GM21528 (cell line): Measurements from ENCODE around the gene CPNE9.
A peak's percentile ranks its signal among the peaks of the same experiment; 100 is the strongest.

Source experiments
- ATAC-seq: cut with Tn5 transposase; IDR thresholded peaks from one replicate; pipeline ENCODE4 v1.9.1; 2021; ENCODE audit warnings: mild to moderate bottlenecking, moderate library complexity; ENCODE audit not compliant: unreplicated experiment, low FRiP score

CPNE9 gene

GRCh38 chr3:9744162-9744561, 40.5 kb downstream of the CPNE9 start:
- ATAC-seq, result no peak

- ATAC-seq, result no peak
Observed at GRCh38 chr3:9745521-9745920, 41.9 kb downstream of the CPNE9 start.

GRCh38 chr3:9746330-9746729, 42.7 kb downstream of the CPNE9 start:
- ATAC-seq, result no peak

DNA sequence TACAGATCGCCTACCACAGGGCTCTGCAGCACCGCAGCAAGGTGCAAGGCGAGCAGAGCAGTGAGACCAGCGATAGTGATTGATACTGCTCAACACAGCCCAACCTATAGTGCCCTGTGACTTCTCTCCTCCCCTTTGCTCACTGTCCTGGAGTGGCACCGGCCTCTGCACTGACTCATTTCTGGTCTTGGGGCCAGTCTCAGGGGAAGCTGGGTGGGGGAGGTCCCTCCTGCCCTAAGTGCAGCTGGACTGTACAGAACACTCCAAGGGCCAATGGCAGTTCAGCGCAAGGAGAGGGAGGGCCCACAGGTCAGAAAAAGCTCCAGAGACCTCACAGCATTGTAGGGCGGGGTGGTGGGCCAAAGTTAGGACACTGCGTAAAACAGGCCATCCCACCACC, 43.6 kb downstream of the CPNE9 start:
- ATAC-seq, result no peak

GRCh38 chr3:9748031-9748430, 44.4 kb downstream of the CPNE9 start:
- no peak for ATAC-seq

DNA sequence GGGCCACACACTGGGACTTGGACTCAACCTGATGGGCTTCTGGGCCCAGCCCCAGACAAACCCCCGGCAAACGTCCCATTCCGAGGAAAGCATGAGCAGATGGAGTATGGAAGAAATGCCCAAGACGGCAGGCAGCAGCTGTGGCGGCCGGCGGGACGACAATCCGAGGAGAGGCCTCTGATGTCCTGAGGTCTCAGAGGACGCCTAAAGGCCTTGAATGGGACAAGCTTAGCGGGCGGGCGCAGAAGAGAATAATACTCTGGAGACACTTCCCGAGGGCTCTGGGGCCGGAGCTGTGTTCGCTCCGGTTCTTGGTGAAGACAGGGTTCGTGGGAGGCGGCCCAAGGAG, 45.6 kb downstream of the CPNE9 start:
- ATAC-seq, result no peak

DNA sequence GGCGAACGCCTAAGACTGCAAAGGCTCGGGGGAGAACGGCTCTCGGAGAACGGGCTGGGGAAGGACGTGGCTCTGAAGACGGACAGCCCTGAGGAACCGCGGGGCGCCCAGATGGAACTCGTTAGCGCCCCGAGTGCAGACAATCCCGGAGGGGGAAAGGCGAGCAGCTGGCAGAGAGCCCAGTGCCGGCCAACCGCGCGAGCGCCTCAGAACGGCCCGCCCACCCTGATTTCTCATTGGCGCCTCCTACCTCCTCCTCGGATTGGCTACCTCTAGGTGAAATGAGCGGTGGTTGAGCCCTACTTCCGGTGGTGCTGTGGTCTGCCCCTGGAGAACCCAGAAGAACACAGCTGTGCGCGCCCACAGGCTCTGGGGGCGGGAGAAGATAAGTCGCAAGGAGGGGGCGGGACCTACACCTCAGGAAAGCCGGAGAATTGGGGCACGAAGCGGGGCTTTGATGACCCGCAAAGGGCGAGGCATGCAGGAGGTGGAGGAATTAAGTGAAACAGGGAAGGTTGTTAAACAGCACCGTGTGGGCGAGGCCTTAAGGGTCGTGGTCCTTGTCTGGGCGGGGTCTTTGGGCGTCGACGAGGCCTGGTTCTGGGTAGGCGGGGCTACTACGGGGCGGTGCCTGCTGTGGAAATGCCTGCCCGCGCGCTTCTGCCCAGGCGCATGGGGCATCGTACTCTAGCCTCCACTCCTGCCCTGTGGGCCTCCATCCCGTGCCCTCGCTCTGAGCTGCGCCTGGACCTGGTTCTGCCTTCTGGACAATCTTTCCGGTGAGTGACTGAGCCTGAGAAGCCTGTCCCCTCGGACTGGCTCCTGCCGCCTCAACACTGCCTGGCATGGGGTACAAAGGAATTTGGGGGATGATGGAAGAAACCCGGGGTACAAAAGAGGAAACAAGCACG, 46.3 kb downstream of the CPNE9 start, which contains the start of gene OGG1:
Gene OGG1 (plus strand): TSS at position 308 of the 911 bp plus-strand sequence. CDS start 335 bp downstream, at position 643.
- peak; percentile 92 for ATAC-seq

- ATAC-seq, result no peak
Observed at GRCh38 chr3:9750556-9751411, 47.2 kb downstream of the CPNE9 start.

DNA sequence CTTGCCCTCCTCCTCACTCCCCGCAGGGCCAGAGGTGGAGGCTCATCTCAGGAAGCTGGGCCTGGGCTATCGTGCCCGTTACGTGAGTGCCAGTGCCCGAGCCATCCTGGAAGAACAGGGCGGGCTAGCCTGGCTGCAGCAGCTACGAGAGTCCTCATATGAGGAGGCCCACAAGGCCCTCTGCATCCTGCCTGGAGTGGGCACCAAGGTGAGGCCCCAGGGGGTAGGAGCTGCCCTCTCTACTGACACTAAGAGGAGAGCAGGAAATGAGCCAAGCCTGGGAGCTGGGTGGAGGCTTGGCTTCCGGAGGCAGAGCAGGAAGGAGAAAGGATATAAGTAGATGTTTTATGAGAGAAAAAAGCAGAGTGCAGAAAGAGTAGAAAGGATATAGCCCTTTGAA, 51.0 kb downstream of the CPNE9 start:
- no peak for ATAC-seq

DNA sequence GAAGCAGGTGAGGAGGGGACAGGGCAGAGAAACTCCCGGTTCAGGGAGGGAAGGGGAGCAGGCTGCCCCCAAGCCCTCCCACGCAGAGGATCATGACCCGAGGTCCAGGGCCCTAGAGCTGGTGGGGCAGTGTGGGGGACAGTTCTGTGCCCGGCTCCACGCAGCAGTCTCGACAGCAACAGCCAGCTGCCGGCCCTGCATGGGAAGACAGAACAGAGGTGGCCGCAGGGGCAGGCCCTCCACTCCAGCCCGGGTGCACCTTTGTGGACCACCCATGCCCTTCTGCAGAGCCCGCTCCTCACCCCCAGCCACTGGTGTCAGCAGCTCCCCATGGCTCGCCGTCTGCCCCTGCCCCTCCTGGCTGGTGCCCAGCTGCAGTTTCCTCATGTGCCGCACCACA, 53.8 kb downstream of the CPNE9 start:
- ATAC-seq, result no peak

- ATAC-seq, result no peak
Observed at GRCh38 chr3:9760779-9761505, 57.3 kb downstream of the CPNE9 start.

GRCh38 chr3:9761919-9762318, 58.3 kb downstream of the CPNE9 start:
- ATAC-seq, result no peak

GRCh38 chr3:9762871-9763270, 59.2 kb downstream of the CPNE9 start:
- ATAC-seq, result no peak

- no peak for ATAC-seq
Observed at GRCh38 chr3:9765865-9766264, 62.2 kb downstream of the CPNE9 start.

GRCh38 chr3:9767418-9767817, 63.8 kb downstream of the CPNE9 start:
- ATAC-seq, result no peak

GRCh38 chr3:9768141-9768775, 64.6 kb downstream of the CPNE9 start:
- ATAC-seq, result no peak

DNA sequence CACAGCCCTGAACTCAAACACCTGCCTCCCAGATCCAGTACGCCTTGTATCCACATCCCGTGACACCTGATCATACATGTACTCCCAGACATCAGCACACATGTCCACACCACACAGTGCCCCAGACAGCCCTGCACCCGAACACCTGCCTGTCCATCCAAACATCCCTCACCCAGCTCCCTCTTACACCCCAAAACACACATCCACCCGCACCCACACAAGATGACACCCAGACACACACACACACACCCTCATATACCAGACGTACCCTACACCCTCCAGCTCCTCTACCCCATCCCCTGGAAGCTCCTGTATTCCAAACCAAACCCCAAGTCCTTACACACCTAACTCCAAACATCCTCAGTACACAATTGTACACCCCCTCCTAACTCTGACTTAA, 65.4 kb downstream of the CPNE9 start:
- ATAC-seq, result no peak

DNA sequence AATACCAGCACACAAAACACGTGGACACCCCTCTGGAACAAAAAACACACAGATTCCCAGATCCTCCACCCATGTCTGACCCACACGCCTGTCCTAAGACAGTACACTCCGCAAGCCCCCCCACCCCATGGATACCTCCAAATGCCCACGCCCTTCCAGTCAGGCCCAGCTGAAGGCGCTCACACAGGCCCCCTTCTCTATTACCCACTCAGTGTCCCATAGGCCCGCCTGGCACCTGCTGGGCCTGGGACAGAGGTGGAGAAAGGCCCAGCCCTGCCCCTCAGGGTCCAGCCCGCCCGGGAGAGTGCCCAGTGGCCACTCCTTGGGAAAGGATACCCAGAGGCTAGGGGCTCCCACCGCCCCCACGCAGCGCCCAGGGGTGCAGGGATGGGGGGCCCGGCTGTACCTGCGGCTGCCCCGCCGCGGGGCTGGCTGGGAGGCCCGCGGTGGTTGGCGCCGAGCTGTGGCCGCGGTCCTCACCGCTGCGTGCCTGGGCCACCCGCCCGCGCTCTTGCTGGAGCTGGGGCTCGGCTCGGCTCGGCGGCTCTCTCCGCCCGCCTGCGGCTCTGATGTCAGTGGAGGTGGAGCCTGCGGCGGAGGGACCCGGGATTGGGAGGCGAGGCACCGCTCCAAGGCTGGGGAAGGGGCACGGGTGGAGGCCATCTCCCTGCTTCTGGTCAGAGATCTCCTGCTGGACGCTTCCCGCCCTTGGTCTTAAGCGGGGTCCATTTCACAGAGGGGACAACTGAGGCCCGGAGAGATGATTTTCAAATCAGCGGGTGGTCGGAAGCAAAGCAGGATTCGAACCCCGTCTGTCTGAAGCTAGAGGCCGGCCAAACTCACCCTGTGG, 66.0 kb downstream of the CPNE9 start, which contains the start of gene CAMK1:
Gene CAMK1 (minus strand): TSS at position 522 of the 850 bp plus-strand sequence. CDS start 2,198 bp downstream, outside the sequence.
- ATAC-seq, result peak; percentile 62

DNA sequence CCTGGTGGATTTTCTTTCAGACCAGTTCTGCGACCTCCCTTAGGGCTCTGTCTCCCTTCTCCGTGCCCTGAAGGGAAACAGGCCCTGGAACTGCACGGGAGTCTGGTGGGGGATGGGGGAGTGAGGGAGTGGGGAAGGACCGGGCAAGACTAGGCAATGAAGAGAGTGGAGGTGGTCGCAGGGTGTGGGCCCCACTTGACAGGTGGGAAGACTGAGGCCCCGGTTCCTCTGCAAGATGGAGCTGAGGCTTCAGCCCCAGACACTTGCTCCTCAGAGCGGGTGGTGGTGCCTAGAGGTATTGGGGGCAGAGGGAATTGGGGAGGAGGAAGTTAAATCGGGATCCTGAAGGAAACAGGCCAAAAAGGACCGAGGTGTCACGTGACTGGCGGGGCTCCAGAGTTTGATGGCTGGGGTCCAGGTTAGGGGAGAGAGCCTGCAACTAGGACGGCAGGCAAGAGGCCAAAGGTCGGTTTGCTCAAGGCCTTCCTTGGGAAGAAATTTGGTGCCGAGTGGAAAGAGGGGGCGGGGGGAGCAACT, 66.7 kb downstream of the CPNE9 start:
- ATAC-seq, result no peak
